Coronary artery (tissue), 2 donors: ENCODE results near the gene CAPN12.

Source experiments
- DNase-seq: peaks from one replicate; pipeline ENCODE4 v3.0.0-alpha.2; 2017; ENCODE audit warnings: low spot score
- H3K27ac ChIP-seq, 2 donors: fragments of 200-600 bp; sonication (generic); one replicate each; pipeline ENCODE4 v1.5.1; 2016 to 2019
- H3K4me3 ChIP-seq: fragments of 200-600 bp; sonication (generic); 2 replicates; pipeline ENCODE4 v1.5.1; 2016; ENCODE audit warnings: mild to moderate bottlenecking, moderate library complexity
- CTCF ChIP-seq: fragments of 200-600 bp; sonication (generic); IDR thresholded peaks from one replicate; pipeline ENCODE4 v1.5.1; 2019; ENCODE audit warnings: antibody characterized with exemption

The CAPN12 gene

GRCh38 chr19:38700902-38701454 lies 43.3 kb downstream of the CAPN12 start:
- no peak for TF ChIP-seq CTCF
- H3K4me3 ChIP-seq: no peak overlapping the region
- no peak for DNase-seq
- peak overlapping the region; percentile 69 to 97 for H3K27ac ChIP-seq

GRCh38 chr19:38700350-38700901 lies 43.8 kb downstream of the CAPN12 start:
- DNase-seq: no peak
- Histone ChIP-seq H3K4me3 (no peak overlapping the region), H3K27ac (peak overlapping the region; percentile 69 to 97)
- no peak for TF ChIP-seq CTCF

GRCh38 chr19:38699647-38700349 lies 44.5 kb downstream of the CAPN12 start:
- peak overlapping the region; percentile 69 to 97 for H3K27ac ChIP-seq
- DNase-seq: no peak
- no peak for TF ChIP-seq CTCF
- no peak overlapping the region for H3K4me3 ChIP-seq

GRCh38 chr19:38699027-38699346 lies 45.3 kb downstream of the CAPN12 start:
- DNase-seq: no peak

GRCh38 chr19:38698225-38699026 lies 45.8 kb downstream of the CAPN12 start:
- H3K27ac ChIP-seq: peak overlapping the region; percentile 56 to 97
- no peak overlapping the region for H3K4me3 ChIP-seq
- no peak for TF ChIP-seq CTCF
- no peak for DNase-seq

More at GRCh38 chr19:38699027-38699346, 45.3 kb downstream of the CAPN12 start:
- Histone ChIP-seq H3K4me3 (no peak overlapping the region), H3K27ac (peak overlapping the region; percentile 56 to 97)
- TF ChIP-seq CTCF: no peak

- no peak for TF ChIP-seq CTCF
- Histone ChIP-seq H3K27ac (peak overlapping the region; percentile 97), H3K4me3 (no peak overlapping the region)
- no peak for DNase-seq
Observed at GRCh38 chr19:38697641-38698071, 46.6 kb downstream of the CAPN12 start.
